Right lobe of liver (tissue), 4 donors: ENCODE measurements around the gene TELO2.

Source experiments
- POLR2A ChIP-seq: fragments of 450-650 bp; IDR thresholded peaks from one replicate; pipeline ENCODE4 v1.6.1; 2017; ENCODE audit warnings: antibody characterized with exemption, mild to moderate bottlenecking
- TF ChIP-seq, protein P1 (sequence below), 4 donors: fragments of 200-600 bp in 3 of 4; fragments of 450-650 bp in 1 of 4; IDR thresholded peaks; one replicate each; pipeline versions ENCODE4 v1.5.1 to v1.8.0; 2016 to 2022; ENCODE audit warnings: antibody characterized with exemption in 4 of 4, mild to moderate bottlenecking in 2 of 4
- donor health status: DM: no; HTN: no; CAD: no.
- donor health status: DM: no; HTN: no; CAD: no.
- donor health status: DM: no; HTN: yes; CAD: no.

DNA sequence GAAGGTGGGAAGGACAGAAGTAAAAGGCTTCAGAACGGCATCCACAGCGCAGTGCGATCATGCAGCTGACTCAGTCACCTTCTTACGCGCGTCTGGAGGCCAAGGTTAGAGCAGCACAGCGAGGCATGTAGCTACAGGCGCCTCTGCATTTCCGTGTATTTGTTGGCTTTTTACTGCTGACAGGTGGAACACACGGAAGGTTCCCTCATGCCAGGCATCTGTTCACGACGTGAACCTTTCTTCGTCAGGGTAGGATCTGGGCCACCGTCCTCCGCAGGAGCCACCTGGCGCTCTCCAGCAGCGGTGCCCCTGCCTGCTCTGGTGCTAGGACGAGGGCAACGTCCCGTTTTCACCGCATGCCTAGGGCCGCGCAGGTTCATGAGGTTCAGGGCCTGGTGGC, 55.6 kb downstream of the TELO2 start:
- TF ChIP-seq, protein P1, sequence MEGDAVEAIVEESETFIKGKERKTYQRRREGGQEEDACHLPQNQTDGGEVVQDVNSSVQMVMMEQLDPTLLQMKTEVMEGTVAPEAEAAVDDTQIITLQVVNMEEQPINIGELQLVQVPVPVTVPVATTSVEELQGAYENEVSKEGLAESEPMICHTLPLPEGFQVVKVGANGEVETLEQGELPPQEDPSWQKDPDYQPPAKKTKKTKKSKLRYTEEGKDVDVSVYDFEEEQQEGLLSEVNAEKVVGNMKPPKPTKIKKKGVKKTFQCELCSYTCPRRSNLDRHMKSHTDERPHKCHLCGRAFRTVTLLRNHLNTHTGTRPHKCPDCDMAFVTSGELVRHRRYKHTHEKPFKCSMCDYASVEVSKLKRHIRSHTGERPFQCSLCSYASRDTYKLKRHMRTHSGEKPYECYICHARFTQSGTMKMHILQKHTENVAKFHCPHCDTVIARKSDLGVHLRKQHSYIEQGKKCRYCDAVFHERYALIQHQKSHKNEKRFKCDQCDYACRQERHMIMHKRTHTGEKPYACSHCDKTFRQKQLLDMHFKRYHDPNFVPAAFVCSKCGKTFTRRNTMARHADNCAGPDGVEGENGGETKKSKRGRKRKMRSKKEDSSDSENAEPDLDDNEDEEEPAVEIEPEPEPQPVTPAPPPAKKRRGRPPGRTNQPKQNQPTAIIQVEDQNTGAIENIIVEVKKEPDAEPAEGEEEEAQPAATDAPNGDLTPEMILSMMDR (IDR thresholded peaks at IDR 0.05): no peak
- no peak for TF ChIP-seq POLR2A
